HepG2 (cell line): Measurements from ENCODE around the gene ALDH2. TPM values are rescaled to one million over a fixed set of nuclear protein-coding genes. Genes with fewer than 3 reads are reported as not detected.
A peak's percentile ranks its signal among the peaks of the same experiment; 100 is the strongest.

ENCODE experiments used
- ATF4 ChIP-seq, 2 experiments: fragments of 450-650 bp in 1 of 2; sonication (generic) in 1 of 2; formaldehyde crosslinking; IDR thresholded peaks; 2 replicates each; pipeline versions ENCODE4 v1.5.0 to v1.8.0; 2020 to 2022; ENCODE audit warnings: mild to moderate bottlenecking in 1 of 2, missing genetic modification reagents in 1 of 2
- BCL6 ChIP-seq: IDR thresholded peaks from 2 replicates; pipeline ENCODE4 v1.6.1; 2016; ENCODE audit warnings: missing genetic modification reagents, missing compliant biosample characterization
- HDAC1 ChIP-seq: sonication (generic); formaldehyde crosslinking; IDR thresholded peaks from 2 replicates; pipeline ENCODE4 v1.5.1; 2020; ENCODE audit warnings: mild to moderate bottlenecking, missing genetic modification reagents
- HMG20A ChIP-seq: IDR thresholded peaks from 2 replicates; pipeline ENCODE4 v1.6.1; 2016; ENCODE audit warnings: borderline replicate concordance
- KLF15 ChIP-seq: sonication (generic); formaldehyde crosslinking; IDR thresholded peaks from 2 replicates; pipeline ENCODE4 v1.8.1; 2023; ENCODE audit warnings: borderline replicate concordance, mild to moderate bottlenecking, inconsistent platforms, missing genetic modification reagents, mixed read lengths
- LCORL ChIP-seq, 2 experiments: fragments of 450-650 bp in 1 of 2; sonication (generic) in 1 of 2; formaldehyde crosslinking in 1 of 2; IDR thresholded peaks; 2 replicates each; pipeline versions ENCODE4 v1.5.0 to v1.6.1; 2017 to 2020; ENCODE audit warnings: antibody characterized with exemption in 1 of 2, missing genetic modification reagents in 1 of 2
- MBNL3 ChIP-seq: fragments of 250-450 bp; sonication (Bioruptor Pico); conservative IDR thresholded peaks from 2 replicates; pipeline ENCODE4 v1.8.0; 2022; ENCODE audit warnings: mild to moderate bottlenecking, inconsistent platforms
- PREB ChIP-seq: sonication (generic); formaldehyde crosslinking; IDR thresholded peaks from 2 replicates; pipeline ENCODE4 v1.4.0; 2020; ENCODE audit warnings: missing genetic modification reagents
- RERE ChIP-seq: IDR thresholded peaks from 2 replicates; pipeline ENCODE4 v1.6.1; 2016; ENCODE audit warnings: low read depth, missing genetic modification reagents, missing compliant biosample characterization
- SNRNP70 ChIP-seq: fragments of 200-400 bp; formaldehyde crosslinking; IDR thresholded peaks from 2 replicates; pipeline ENCODE4 v1.6.1; 2017; ENCODE audit warnings: mild to moderate bottlenecking, low read depth, low read length, moderate library complexity
- TFDP1 ChIP-seq: IDR thresholded peaks from 2 replicates; pipeline ENCODE4 v1.6.1; 2016; ENCODE audit warnings: missing compliant biosample characterization, missing genetic modification reagents, borderline replicate concordance
- THAP11 ChIP-seq: IDR thresholded peaks from 2 replicates; pipeline ENCODE4 v1.6.1; 2016; ENCODE audit warnings: missing biosample characterization, missing genetic modification reagents
- ZBTB4 ChIP-seq: sonication (generic); formaldehyde crosslinking; IDR thresholded peaks from 2 replicates; pipeline ENCODE4 v1.4.0; 2020; ENCODE audit warnings: missing genetic modification reagents, mild to moderate bottlenecking, borderline replicate concordance
- ZKSCAN1 ChIP-seq: fragments of 150-350 bp; IDR thresholded peaks from 2 replicates; pipeline ENCODE4 v1.6.1; 2014; ENCODE audit warnings: low read length
- ZNF605 ChIP-seq: sonication (generic); formaldehyde crosslinking; IDR thresholded peaks from 2 replicates; pipeline ENCODE4 v1.8.0; 2022; ENCODE audit warnings: mild to moderate bottlenecking, missing genetic modification reagents
- polyA plus RNA-seq, 8 experiments: library from polyadenylated mRNA; depleted of rRNA in 3 of 8; stranded (reverse) in 7 of 8; unstranded in 1 of 8; fragments of >200 nt; fragmentation: Illumina TruSeq in 4 of 8; extraction: Trizol in 4 of 8; gene quantifications; 2 replicates each; pipeline versions ENCODE4 v1.2.1 to v1.2.3, GENCODE V29; 2011 to 2016; ENCODE audit warnings: low read depth in 4 of 8, missing spikeins in 1 of 8, mixed read lengths in 1 of 8; ENCODE audit not compliant: insufficient read depth in 1 of 8
- total RNA-seq, 5 experiments: library from RNA; depleted of rRNA; stranded (reverse); fragments of >200 nt; fragmentation: Illumina TruSeq; extraction: Trizol; gene quantifications; 2 replicates each; pipeline ENCODE4 v1.2.3, GENCODE V29; 2016; ENCODE audit warnings: low read depth in 1 of 5

Gene ALDH2
- total and polyA plus RNA-seq, 2 of the 13 experiments (the other 11 are each of a cell fraction or from before 2014, with no cell fraction given), result 78.8 to 103 TPM

- TF ChIP-seq RERE, result 0 out of 2 replicates have a peak, but pooled peaks have one; percentile 20
- no peak; the same call in 1 of the 2 replicates for TF ChIP-seq HMG20A (CRISPR knock-in tag)
- TF ChIP-seq ZNF605 (CRISPR knock-in tag), result peak; percentile 67; the same call in 1 of the 2 replicates
- no peak for TF ChIP-seq HDAC1 (CRISPR knock-in tag)
- no peak for TF ChIP-seq MBNL3 (CRISPR knock-in tag)
- TF ChIP-seq THAP11, result peak; percentile 31; the same call in 1 of the 2 replicates
- TF ChIP-seq ATF4 (CRISPR knock-in tag; IDR thresholded peaks at IDR 0.05), result peak in 1 of 2 experiments; percentile 33; a peak in 1 of 4 replicates
- TF ChIP-seq LCORL (IDR thresholded peaks at IDR 0.05), result no peak
- peak; percentile 58; the same call in 1 of the 2 replicates for TF ChIP-seq LCORL (CRISPR knock-in tag; IDR thresholded peaks at IDR 0.05)
- no peak for TF ChIP-seq SNRNP70
- TF ChIP-seq PREB (CRISPR knock-in tag), result no peak
- TF ChIP-seq KLF15 (CRISPR knock-in tag), result no peak
- TF ChIP-seq TFDP1 (CRISPR knock-in tag), result peak; percentile 72; the same call in 1 of the 2 replicates
- peak; percentile 47; the same call in 1 of the 2 replicates for TF ChIP-seq BCL6
- TF ChIP-seq ZKSCAN1, result no peak
- 0 out of 2 replicates have a peak, but pooled peaks have one; percentile 20 for TF ChIP-seq ZBTB4 (CRISPR knock-in tag)
Observed at GRCh38 chr12:111773801-111774551, 7.2 kb downstream of the ALDH2 start (continued).
